ENCODE results near the gene SAMD4A. TPM values are rescaled to one million over a fixed set of nuclear protein-coding genes. Genes with fewer than 3 reads are reported as not detected.

The SAMD4A gene
- polyA plus RNA-seq, 2 of the 4 experiments (the other 2 are of a cell fraction): 3.9 to 5.4 TPM

GRCh38 chr14:54590481-54590880 is 23.6 kb downstream of the SAMD4A start (continued):
- TF ChIP-seq, protein P1, sequence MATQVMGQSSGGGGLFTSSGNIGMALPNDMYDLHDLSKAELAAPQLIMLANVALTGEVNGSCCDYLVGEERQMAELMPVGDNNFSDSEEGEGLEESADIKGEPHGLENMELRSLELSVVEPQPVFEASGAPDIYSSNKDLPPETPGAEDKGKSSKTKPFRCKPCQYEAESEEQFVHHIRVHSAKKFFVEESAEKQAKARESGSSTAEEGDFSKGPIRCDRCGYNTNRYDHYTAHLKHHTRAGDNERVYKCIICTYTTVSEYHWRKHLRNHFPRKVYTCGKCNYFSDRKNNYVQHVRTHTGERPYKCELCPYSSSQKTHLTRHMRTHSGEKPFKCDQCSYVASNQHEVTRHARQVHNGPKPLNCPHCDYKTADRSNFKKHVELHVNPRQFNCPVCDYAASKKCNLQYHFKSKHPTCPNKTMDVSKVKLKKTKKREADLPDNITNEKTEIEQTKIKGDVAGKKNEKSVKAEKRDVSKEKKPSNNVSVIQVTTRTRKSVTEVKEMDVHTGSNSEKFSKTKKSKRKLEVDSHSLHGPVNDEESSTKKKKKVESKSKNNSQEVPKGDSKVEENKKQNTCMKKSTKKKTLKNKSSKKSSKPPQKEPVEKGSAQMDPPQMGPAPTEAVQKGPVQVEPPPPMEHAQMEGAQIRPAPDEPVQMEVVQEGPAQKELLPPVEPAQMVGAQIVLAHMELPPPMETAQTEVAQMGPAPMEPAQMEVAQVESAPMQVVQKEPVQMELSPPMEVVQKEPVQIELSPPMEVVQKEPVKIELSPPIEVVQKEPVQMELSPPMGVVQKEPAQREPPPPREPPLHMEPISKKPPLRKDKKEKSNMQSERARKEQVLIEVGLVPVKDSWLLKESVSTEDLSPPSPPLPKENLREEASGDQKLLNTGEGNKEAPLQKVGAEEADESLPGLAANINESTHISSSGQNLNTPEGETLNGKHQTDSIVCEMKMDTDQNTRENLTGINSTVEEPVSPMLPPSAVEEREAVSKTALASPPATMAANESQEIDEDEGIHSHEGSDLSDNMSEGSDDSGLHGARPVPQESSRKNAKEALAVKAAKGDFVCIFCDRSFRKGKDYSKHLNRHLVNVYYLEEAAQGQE (IDR thresholded peaks at IDR 0.05): no peak
- no peak for TF ChIP-seq RNF2 (IDR thresholded peaks at IDR 0.05; ENCODE audit: borderline replicate concordance, low read depth)
- no peak for TF ChIP-seq RARB (CRISPR knock-in tag; IDR thresholded peaks at IDR 0.05)
- TF ChIP-seq RCOR1 (IDR thresholded peaks at IDR 0.05; ENCODE audit: low read depth, low read length): no peak
- TF ChIP-seq NFE2L2 (conservative IDR thresholded peaks at IDR 0.05; ENCODE audit: low read length): no peak

- H3K9me3 ChIP-seq: no peaks in the 10 kb centered on the region
- H3K4me1 ChIP-seq: peaks cover 18% of the 10 kb centered on the region
- FAIRE-seq (no peak), DNase-seq (ENCODE audit: low read depth in 1 of 2, low spot score in 1 of 2) (no peak), ATAC-seq (no peak)
- CTCF ChIA-PET: interaction anchor here (1.1 to 2.5 kb wide), 4 partner anchors 9 to 183 kb away, joined by 3 to 14 read pairs (median 3); no protein-coding TSS in a partner anchor
- no peak overlapping the region for H3K4me3 ChIP-seq
- TF ChIP-seq PHF8 (IDR thresholded peaks at IDR 0.05; ENCODE audit: borderline replicate concordance, low read depth): no peak
- no peak for TF ChIP-seq NFE2L2 (conservative IDR thresholded peaks at IDR 0.05; ENCODE audit: low read length)
- TF ChIP-seq, protein P2, sequence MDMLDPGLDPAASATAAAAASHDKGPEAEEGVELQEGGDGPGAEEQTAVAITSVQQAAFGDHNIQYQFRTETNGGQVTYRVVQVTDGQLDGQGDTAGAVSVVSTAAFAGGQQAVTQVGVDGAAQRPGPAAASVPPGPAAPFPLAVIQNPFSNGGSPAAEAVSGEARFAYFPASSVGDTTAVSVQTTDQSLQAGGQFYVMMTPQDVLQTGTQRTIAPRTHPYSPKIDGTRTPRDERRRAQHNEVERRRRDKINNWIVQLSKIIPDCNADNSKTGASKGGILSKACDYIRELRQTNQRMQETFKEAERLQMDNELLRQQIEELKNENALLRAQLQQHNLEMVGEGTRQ (IDR thresholded peaks at IDR 0.05): no peak
- TF ChIP-seq HOXB5 (CRISPR knock-in tag; IDR thresholded peaks at IDR 0.05): no peak
- no peak for TF ChIP-seq EHMT2 (IDR thresholded peaks at IDR 0.05; ENCODE audit: low read depth)
- TF ChIP-seq, protein P3, sequence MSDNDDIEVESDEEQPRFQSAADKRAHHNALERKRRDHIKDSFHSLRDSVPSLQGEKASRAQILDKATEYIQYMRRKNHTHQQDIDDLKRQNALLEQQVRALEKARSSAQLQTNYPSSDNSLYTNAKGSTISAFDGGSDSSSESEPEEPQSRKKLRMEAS (IDR thresholded peaks at IDR 0.05): no peak
- TF ChIP-seq POLR2AphosphoS2 (conservative IDR thresholded peaks at IDR 0.05; ENCODE audit: low read length): no peak
- TF ChIP-seq RFX5 (IDR thresholded peaks at IDR 0.05): no peak
- TF ChIP-seq NR3C1 (IDR thresholded peaks at IDR 0.05): no peak
- no peak for TF ChIP-seq RCOR1 (IDR thresholded peaks at IDR 0.05; ENCODE audit: low read depth, low read length)
- TF ChIP-seq KDM5A (IDR thresholded peaks at IDR 0.05): no peak
- no peak for TF ChIP-seq ZFP36 (IDR thresholded peaks at IDR 0.05; ENCODE audit: borderline replicate concordance, partially characterized antibody)
- TF ChIP-seq ZNF302 (CRISPR knock-in tag; IDR thresholded peaks at IDR 0.05): no peak
- no peak overlapping the region for H3K4me2 ChIP-seq
- 94% methylated on average over 1 of the region's 1 CpG for WGBS (ENCODE audit: missing lambda C conversion rate)
- H3K27ac ChIP-seq: no peak overlapping the region
- POLR2A ChIA-PET: no interaction called here
Observed at GRCh38 chr14:54591461-54591860, 24.5 kb downstream of the SAMD4A start.

DNA sequence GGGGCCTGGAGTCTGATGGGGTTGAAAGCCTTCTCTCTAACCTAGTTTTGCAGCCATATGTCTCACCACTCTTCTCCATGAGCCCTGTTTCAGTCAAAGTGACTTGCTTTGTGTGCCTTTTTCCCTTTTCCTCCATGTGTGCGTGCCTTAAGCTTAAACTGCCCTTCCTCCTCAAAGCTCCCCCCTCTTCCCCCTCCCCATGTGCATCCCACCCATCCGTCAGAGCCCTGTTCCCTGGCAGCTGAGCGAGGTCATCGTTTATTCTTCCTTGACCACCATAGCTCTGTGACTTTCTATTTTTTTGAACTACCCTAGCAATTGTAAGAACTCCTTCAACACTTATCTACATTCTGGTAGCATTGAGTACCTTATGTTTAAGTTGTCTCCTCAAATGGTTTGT is 24.9 kb downstream of the SAMD4A start:
- no peak for FAIRE-seq
- H3K4me2 ChIP-seq: no peak overlapping the region
- TF ChIP-seq ELK1 (IDR thresholded peaks at IDR 0.05; ENCODE audit: low read depth, low read length) (no peak), HEYL (CRISPR knock-in tag; IDR thresholded peaks at IDR 0.05) (no peak), EP300 (IDR thresholded peaks at IDR 0.05) (no peak), CEBPB (IDR thresholded peaks at IDR 0.05) (no peak), SMC3 (IDR thresholded peaks at IDR 0.05) (no peak), RAD21 (conservative IDR thresholded peaks at IDR 0.05 in 1 of 2, IDR thresholded peaks at IDR 0.05 in 1 of 2) (no peak)
- TF ChIP-seq, protein P4, sequence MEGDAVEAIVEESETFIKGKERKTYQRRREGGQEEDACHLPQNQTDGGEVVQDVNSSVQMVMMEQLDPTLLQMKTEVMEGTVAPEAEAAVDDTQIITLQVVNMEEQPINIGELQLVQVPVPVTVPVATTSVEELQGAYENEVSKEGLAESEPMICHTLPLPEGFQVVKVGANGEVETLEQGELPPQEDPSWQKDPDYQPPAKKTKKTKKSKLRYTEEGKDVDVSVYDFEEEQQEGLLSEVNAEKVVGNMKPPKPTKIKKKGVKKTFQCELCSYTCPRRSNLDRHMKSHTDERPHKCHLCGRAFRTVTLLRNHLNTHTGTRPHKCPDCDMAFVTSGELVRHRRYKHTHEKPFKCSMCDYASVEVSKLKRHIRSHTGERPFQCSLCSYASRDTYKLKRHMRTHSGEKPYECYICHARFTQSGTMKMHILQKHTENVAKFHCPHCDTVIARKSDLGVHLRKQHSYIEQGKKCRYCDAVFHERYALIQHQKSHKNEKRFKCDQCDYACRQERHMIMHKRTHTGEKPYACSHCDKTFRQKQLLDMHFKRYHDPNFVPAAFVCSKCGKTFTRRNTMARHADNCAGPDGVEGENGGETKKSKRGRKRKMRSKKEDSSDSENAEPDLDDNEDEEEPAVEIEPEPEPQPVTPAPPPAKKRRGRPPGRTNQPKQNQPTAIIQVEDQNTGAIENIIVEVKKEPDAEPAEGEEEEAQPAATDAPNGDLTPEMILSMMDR (IDR thresholded peaks at IDR 0.05): no peak
- no peak overlapping the region for H3K4me3 ChIP-seq
- no peak for DNase-seq (ENCODE audit: low read depth in 1 of 2, low spot score in 1 of 2)
- H3K27ac ChIP-seq: no peak overlapping the region
- no peak for ATAC-seq
- CTCF ChIA-PET: interaction anchor here (1.1 to 2.5 kb wide), 2 partner anchors 9 to 182 kb away, joined by 3 to 14 read pairs; no protein-coding TSS in a partner anchor
- POLR2A ChIA-PET: no interaction called here
- H3K4me1 ChIP-seq: peaks cover 18% of the 10 kb centered on the region
- 96% methylated on average over 4 of the region's 4 CpGs for WGBS (ENCODE audit: missing lambda C conversion rate)
- H3K9me3 ChIP-seq: no peaks in the 10 kb centered on the region

All from A549 (cell line).